ENCODE measurements around the gene SLC8A2.
"Not testable (repeated sequence)": the region's sequence is repeated elsewhere in the genome, so short reads cannot be mapped to it uniquely, and the experiment has no call there.

SLC8A2 gene

GRCh38 chr19:47386582-47386981, 85.1 kb downstream of the SLC8A2 start:
- in situ Hi-C loops (cut with MboI; ENCODE audit: low sequenced_read_pairs): not testable (repeated sequence)

- in situ Hi-C loops (cut with MboI; ENCODE audit: low sequenced_read_pairs): not testable (repeated sequence)
Measured at GRCh38 chr19:47384533-47384932, 87.2 kb downstream of the SLC8A2 start.

- in situ Hi-C loops (cut with MboI; ENCODE audit: low sequenced_read_pairs): not testable (repeated sequence)
Measured at GRCh38 chr19:47383890-47384289, 87.8 kb downstream of the SLC8A2 start.

- in situ Hi-C loops (cut with MboI; ENCODE audit: low sequenced_read_pairs): no loop called here
Measured at GRCh38 chr19:47381653-47382279, 89.9 kb downstream of the SLC8A2 start.

GRCh38 chr19:47381121-47381520, 90.6 kb downstream of the SLC8A2 start:
- in situ Hi-C loops (cut with MboI; ENCODE audit: low sequenced_read_pairs): no loop called here

GRCh38 chr19:47380559-47380958, 91.1 kb downstream of the SLC8A2 start:
- in situ Hi-C loops (cut with MboI; ENCODE audit: low sequenced_read_pairs): no loop called here

- in situ Hi-C loops (cut with MboI; ENCODE audit: low sequenced_read_pairs): no loop called here
Measured at GRCh38 chr19:47379381-47379938, 92.2 kb downstream of the SLC8A2 start.

GRCh38 chr19:47378246-47378645, 93.4 kb downstream of the SLC8A2 start:
- in situ Hi-C loops (cut with MboI; ENCODE audit: low sequenced_read_pairs): no loop called here
